HEK293 (cell line): ENCODE results near the gene CENPX.

Source experiments
- CTCF ChIA-PET: fragments of 350-600 bp; formaldehyde crosslinking; extraction: SDS; loops from one replicate; lab custom pipeline; 2021; ENCODE audit warnings: antibody characterized with exemption; lab: Yijun Ruan, JAX
- POLR2A ChIA-PET: fragments of 300-600 bp; formaldehyde crosslinking; extraction: SDS; loops from one replicate; lab custom pipeline; 2020; ENCODE audit warnings: antibody characterized with exemption, inconsistent platforms; lab: Yijun Ruan, JAX
- H3K27ac ChIP-seq: fragments of 200-500 bp; sonication (Bioruptor generic); 2 replicates; pipeline ENCODE4 v1.5.1; 2014; ENCODE audit warnings: low read depth, low read length, control low read depth, inconsistent platforms; ENCODE audit errors: extremely low read depth
- H3K36me3 ChIP-seq, 2 experiments: fragments of 200-500 bp in 1 of 2; sonication (Bioruptor generic) in 1 of 2; 1 replicate in 1 of 2; 2 replicates in 1 of 2; pipeline ENCODE4 v1.5.1; 2014 to 2017; ENCODE audit warnings: inconsistent platforms in 2 of 2, low read length in 2 of 2; ENCODE audit not compliant: control insufficient read depth in 2 of 2, insufficient read depth in 1 of 2
- H3K4me1 ChIP-seq: fragments of 200-500 bp; sonication (Bioruptor generic); 2 replicates; pipeline ENCODE4 v1.5.1; 2014; ENCODE audit warnings: mild to moderate bottlenecking, low read length, inconsistent platforms; ENCODE audit not compliant: control insufficient read depth, insufficient read depth
- H3K4me3 ChIP-seq: 2 replicates; pipeline ENCODE4 v1.5.1; 2011; ENCODE audit warnings: low read depth, mild to moderate bottlenecking, control low read depth, low read length, moderate library complexity
- H3K9me3 ChIP-seq: fragments of 200-500 bp; sonication (Bioruptor generic); 2 replicates; pipeline ENCODE4 v1.5.1; 2014; ENCODE audit warnings: low read depth, low read length, inconsistent platforms; ENCODE audit not compliant: control insufficient read depth, insufficient read depth
- MZF1 ChIP-seq: fragments of 450-650 bp; formaldehyde crosslinking; IDR thresholded peaks from 2 replicates; pipeline ENCODE4 v1.5.1; 2017; ENCODE audit warnings: missing biosample characterization, missing genetic modification characterization, borderline replicate concordance
- PBX3 ChIP-seq: sonication (generic); formaldehyde crosslinking; IDR thresholded peaks from 2 replicates; pipeline ENCODE4 v1.8.1; 2022; ENCODE audit warnings: mild to moderate bottlenecking, moderate library complexity, missing genetic modification reagents
- ZEB2 ChIP-seq: fragments of 450-650 bp; formaldehyde crosslinking; IDR thresholded peaks from 2 replicates; pipeline ENCODE4 v1.5.1; 2016; ENCODE audit warnings: missing biosample characterization, missing genetic modification characterization
- ZFP69B ChIP-seq: fragments of 450-650 bp; formaldehyde crosslinking; IDR thresholded peaks from 2 replicates; pipeline ENCODE4 v1.5.1; 2016; ENCODE audit warnings: missing biosample characterization, missing genetic modification characterization
- ZIC2 ChIP-seq: fragments of 450-650 bp; formaldehyde crosslinking; IDR thresholded peaks from 2 replicates; pipeline ENCODE4 v1.5.1; 2016; ENCODE audit warnings: missing biosample characterization, missing genetic modification characterization
- ZNF18 ChIP-seq: fragments of 450-650 bp; formaldehyde crosslinking; IDR thresholded peaks from 2 replicates; pipeline ENCODE4 v1.5.1; 2016; ENCODE audit warnings: missing biosample characterization, missing genetic modification characterization
- ZNF266 ChIP-seq: fragments of 450-650 bp; formaldehyde crosslinking; IDR thresholded peaks from 2 replicates; pipeline ENCODE4 v1.5.1; 2016; ENCODE audit warnings: missing biosample characterization, missing genetic modification characterization, low read depth
- ZNF292 ChIP-seq: fragments of 450-650 bp; formaldehyde crosslinking; IDR thresholded peaks from 2 replicates; pipeline ENCODE4 v1.5.1; 2016; ENCODE audit warnings: low read depth, missing biosample characterization, missing genetic modification characterization, borderline replicate concordance
- ZNF600 ChIP-seq: fragments of 450-650 bp; formaldehyde crosslinking; IDR thresholded peaks from 2 replicates; pipeline ENCODE4 v1.5.1; 2016; ENCODE audit warnings: missing biosample characterization, missing genetic modification characterization
- ZNF626 ChIP-seq: fragments of 450-650 bp; sonication (Bioruptor Pico); formaldehyde crosslinking; IDR thresholded peaks from 2 replicates; pipeline ENCODE4 v1.5.1; 2018; ENCODE audit warnings: missing biosample characterization, missing genetic modification characterization, inconsistent platforms
- ZNF629 ChIP-seq: fragments of 450-650 bp; formaldehyde crosslinking; IDR thresholded peaks from 2 replicates; pipeline ENCODE4 v1.5.1; 2017; ENCODE audit warnings: missing biosample characterization, missing genetic modification characterization
- TF ChIP-seq, protein P1 (sequence below): fragments of 450-650 bp; formaldehyde crosslinking; IDR thresholded peaks from 2 replicates; pipeline ENCODE4 v1.5.1; 2016; ENCODE audit warnings: missing biosample characterization, missing genetic modification characterization

The CENPX gene

DNA sequence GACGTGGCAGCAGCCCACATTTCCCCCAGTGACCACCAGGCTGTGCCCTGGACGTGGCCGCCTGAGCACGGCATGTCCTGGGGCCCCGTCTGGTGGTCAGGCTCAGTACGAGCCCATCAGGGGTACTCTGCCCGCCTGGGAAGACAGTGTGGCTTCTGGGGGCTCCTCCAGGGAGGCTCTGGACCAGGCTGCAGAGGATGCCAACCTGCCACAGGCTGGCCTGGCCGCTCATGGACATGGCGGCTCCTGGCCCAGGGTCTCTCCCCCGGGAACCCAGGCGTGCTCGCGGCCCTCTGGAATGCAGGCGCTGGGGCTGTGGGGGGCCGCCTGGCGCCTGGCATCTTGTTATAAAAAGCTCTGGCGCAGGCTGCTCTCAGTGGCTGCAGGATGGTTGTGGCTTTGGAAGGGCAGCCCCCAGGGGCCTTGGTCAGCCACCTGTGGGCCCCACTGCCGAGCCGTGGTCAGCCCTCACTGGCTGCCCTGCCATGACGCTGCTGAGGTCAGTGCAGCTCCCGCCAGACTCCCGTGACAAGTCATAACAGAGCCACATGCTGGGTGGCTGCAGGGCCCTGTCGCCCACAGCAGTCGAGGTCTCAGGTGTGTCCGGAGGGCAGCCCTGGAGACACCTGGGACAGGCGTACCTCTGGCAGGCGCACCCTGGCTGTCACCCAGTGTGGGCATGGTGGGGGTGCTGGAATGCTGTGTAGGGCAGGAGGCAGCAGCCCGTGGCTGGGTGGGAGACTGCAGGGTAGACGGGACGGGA, 15.0 kb downstream of the CENPX start:
- POLR2A ChIA-PET = interaction anchor here (1.0 kb wide), 1 partner anchor 12 kb away, joined by 3 read pairs; no protein-coding TSS in a partner anchor
- H3K36me3 ChIP-seq = peaks cover 0 to 5% of the 10 kb centered on the region in 2 experiments; a peak in 1 of 3 replicates
- no peak overlapping the region for H3K4me3 ChIP-seq
- no peak overlapping the region for H3K27ac ChIP-seq
- 0 out of 2 replicates have a peak, but pooled peaks have one; percentile 8 for TF ChIP-seq ZIC2 (tag by site-specific recombination)
- TF ChIP-seq ZNF292 = no peak
- TF ChIP-seq PBX3 = no peak
- no peak for TF ChIP-seq MZF1
- TF ChIP-seq ZNF600 = peak; percentile 31; the same call in 1 of the 2 replicates
- peak; percentile 42; the same call in 1 of the 2 replicates for TF ChIP-seq ZFP69B (tag by site-specific recombination)
- TF ChIP-seq, all 188 proteins: peak for 3
- CTCF ChIA-PET = interaction anchor here (1.5 to 4.7 kb wide), 2 partner anchors 13 to 48 kb away, joined by 8 to 30 read pairs; no protein-coding TSS in a partner anchor
- peaks cover 6% of the 10 kb centered on the region; the same call in 1 of the 2 replicates for H3K4me1 ChIP-seq
- no peaks in the 10 kb centered on the region for H3K9me3 ChIP-seq

GRCh38 chr17:82007228-82007494, 15.5 kb downstream of the CENPX start:
- CTCF ChIA-PET = interaction anchor here (4.7 kb wide), 1 partner anchor 14 kb away, joined by 30 read pairs; no protein-coding TSS in a partner anchor
- TF ChIP-seq ZEB2 (tag by site-specific recombination) = no peak
- no peak for TF ChIP-seq ZNF266 (tag by site-specific recombination)
- no peak for TF ChIP-seq ZNF626
- POLR2A ChIA-PET = interaction anchor here (1.0 kb wide), 1 partner anchor 13 kb away, joined by 3 read pairs; no protein-coding TSS in a partner anchor
- Histone ChIP-seq H3K27ac (no peak overlapping the region), H3K36me3 (peaks cover 0 to 5% of the 10 kb centered on the region in 2 experiments; a peak in 1 of 3 replicates), H3K4me3 (no peak overlapping the region), H3K4me1 (peaks cover 6% of the 10 kb centered on the region; the same call in 1 of the 2 replicates), H3K9me3 (no peaks in the 10 kb centered on the region)

DNA sequence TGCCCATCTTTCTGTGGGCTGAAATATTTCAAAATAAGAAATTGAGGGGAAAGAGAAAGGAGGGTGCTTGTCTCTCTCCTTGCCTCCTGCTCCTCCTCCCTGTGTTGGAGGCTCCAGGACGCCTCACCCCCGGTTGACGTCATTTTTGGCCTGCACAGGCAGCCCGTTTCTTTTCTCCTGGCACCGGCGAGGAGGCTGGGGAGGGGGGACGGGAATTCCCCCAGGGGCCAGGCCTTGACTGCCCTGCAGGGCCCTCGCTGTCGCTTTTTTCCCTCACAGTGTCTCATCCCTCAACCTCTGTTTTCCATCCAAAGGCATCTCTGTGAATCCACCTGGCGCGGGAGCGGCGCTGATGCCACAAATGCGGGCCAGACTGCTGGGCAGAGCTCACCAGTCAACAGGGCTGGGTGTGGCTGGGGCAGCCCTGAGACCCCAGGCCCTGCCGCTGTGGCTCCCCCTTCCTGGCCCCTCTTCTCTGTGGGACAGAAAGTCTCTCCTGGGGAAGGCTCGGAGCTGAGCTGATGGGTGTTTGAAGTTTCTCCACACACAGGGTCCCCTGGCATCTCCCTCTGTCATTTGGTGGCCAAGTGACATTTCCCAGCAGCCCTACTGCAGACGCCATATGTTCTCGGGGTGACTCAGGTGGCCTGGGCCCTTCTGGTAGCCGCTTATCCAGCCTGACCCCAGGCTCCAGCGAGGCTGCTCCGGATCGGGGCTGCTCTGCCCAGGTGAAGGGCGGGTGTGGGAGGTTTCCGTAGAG, 16.0 kb downstream of the CENPX start:
- H3K4me3 ChIP-seq = no peak overlapping the region
- CTCF ChIA-PET = no interaction called here
- peaks cover 0 to 1% of the 10 kb centered on the region in 2 experiments; a peak in 1 of 3 replicates for H3K36me3 ChIP-seq
- POLR2A ChIA-PET = no interaction called here
- TF ChIP-seq ZNF18 (tag by site-specific recombination) = no peak
- TF ChIP-seq, protein P1, sequence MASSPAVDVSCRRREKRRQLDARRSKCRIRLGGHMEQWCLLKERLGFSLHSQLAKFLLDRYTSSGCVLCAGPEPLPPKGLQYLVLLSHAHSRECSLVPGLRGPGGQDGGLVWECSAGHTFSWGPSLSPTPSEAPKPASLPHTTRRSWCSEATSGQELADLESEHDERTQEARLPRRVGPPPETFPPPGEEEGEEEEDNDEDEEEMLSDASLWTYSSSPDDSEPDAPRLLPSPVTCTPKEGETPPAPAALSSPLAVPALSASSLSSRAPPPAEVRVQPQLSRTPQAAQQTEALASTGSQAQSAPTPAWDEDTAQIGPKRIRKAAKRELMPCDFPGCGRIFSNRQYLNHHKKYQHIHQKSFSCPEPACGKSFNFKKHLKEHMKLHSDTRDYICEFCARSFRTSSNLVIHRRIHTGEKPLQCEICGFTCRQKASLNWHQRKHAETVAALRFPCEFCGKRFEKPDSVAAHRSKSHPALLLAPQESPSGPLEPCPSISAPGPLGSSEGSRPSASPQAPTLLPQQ = no peak
- TF ChIP-seq ZNF629 (tag by site-specific recombination) = peak; percentile 38; the same call in 1 of the 2 replicates
- no peak overlapping the region for H3K27ac ChIP-seq
- H3K4me1 ChIP-seq = peaks cover 6% of the 10 kb centered on the region; the same call in 1 of the 2 replicates
- H3K9me3 ChIP-seq = no peaks in the 10 kb centered on the region
